ENCODE data around the gene SLC6A17.
A peak's percentile ranks its signal among the peaks of the same experiment; 100 is the strongest.

Gene SLC6A17

GRCh38 chr1:110243146-110243545 is 92.9 kb downstream of the SLC6A17 start:
- no peak for DNase-seq (ENCODE audit: low read depth)
- no peak overlapping the region for H3K4me3 ChIP-seq (ENCODE audit: low read length)
- TF ChIP-seq CTCF (IDR thresholded peaks at IDR 0.05; ENCODE audit: insufficient read depth, low read depth, low read length, missing control alignments): no peak

DNA sequence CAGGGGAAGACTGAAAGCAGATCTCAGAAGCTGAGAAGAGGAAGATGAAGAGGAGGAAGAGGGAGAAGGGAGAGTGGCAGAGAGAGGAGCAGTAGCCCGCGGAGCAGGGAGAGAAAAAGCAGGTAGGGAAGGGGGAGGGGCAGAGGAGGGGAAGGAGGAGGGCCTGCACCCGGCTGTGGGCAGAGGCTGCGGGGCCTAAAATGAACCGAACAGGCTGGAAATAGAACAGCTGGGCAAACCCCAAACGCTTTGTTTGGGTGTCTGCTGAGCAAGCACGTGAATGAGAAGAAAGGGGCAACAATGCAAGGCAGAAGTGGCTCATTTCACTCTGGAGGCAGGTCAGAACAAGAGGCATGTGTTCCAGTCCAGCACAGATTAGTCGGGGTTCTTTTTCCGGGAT is 93.3 kb downstream of the SLC6A17 start:
- DNase-seq (ENCODE audit: low read depth): peak; percentile 72
- no peak for TF ChIP-seq CTCF (IDR thresholded peaks at IDR 0.05; ENCODE audit: insufficient read depth, low read depth, low read length, missing control alignments)
- H3K4me3 ChIP-seq (ENCODE audit: low read length): no peak overlapping the region

- no peak for TF ChIP-seq CTCF (IDR thresholded peaks at IDR 0.05; ENCODE audit: insufficient read depth, low read depth, low read length, missing control alignments)
- H3K4me3 ChIP-seq (ENCODE audit: low read length): no peak overlapping the region
- peak; percentile 69 for DNase-seq (ENCODE audit: low read depth)
These were observed 95.8 kb downstream of the SLC6A17 start for GRCh38 chr1:110245876-110246620.

- DNase-seq (ENCODE audit: low read depth): no peak
- no peak overlapping the region for H3K4me3 ChIP-seq (ENCODE audit: low read length)
- no peak for TF ChIP-seq CTCF (IDR thresholded peaks at IDR 0.05; ENCODE audit: insufficient read depth, low read depth, low read length, missing control alignments)
These were observed 98.5 kb downstream of the SLC6A17 start for GRCh38 chr1:110248746-110249145.

GRCh38 chr1:110249256-110249655 is 99.0 kb downstream of the SLC6A17 start:
- no peak for TF ChIP-seq CTCF (IDR thresholded peaks at IDR 0.05; ENCODE audit: insufficient read depth, low read depth, low read length, missing control alignments)
- no peak for DNase-seq (ENCODE audit: low read depth)
- no peak overlapping the region for H3K4me3 ChIP-seq (ENCODE audit: low read length)

- DNase-seq (ENCODE audit: low read depth): no peak
- no peak overlapping the region for H3K4me3 ChIP-seq (ENCODE audit: low read length)
- no peak for TF ChIP-seq CTCF (IDR thresholded peaks at IDR 0.05; ENCODE audit: insufficient read depth, low read depth, low read length, missing control alignments)
These were observed 99.7 kb downstream of the SLC6A17 start for GRCh38 chr1:110250008-110250407.

GRCh38 chr1:110250749-110251148 is 100.5 kb downstream of the SLC6A17 start:
- DNase-seq (ENCODE audit: low read depth): no peak

More at GRCh38 chr1:110250749-110251148, 100.5 kb downstream of the SLC6A17 start:
- no peak overlapping the region for H3K4me3 ChIP-seq (ENCODE audit: low read length)
- no peak for TF ChIP-seq CTCF (IDR thresholded peaks at IDR 0.05; ENCODE audit: insufficient read depth, low read depth, low read length, missing control alignments)

Data from epithelial cell of esophagus (primary cell).